Gastrocnemius medialis (tissue), 4 donors: Measurements from ENCODE around the gene EEPD1.
A peak's percentile ranks its signal among the peaks of the same experiment; 100 is the strongest.

Experiments
- CTCF ChIP-seq, 5 experiments: fragments of 450-650 bp in 3 of 5; fragments of 200-600 bp in 2 of 5; sonication (generic) in 2 of 5; IDR thresholded peaks in 4 of 5; conservative IDR thresholded peaks in 1 of 5; 1 replicate in 4 of 5; 2 replicates in 1 of 5; pipeline ENCODE4 v1.5.1; 2016 to 2019; ENCODE audit warnings: antibody characterized with exemption in 5 of 5, mild to moderate bottlenecking in 3 of 5, moderate library complexity in 3 of 5
- POLR2A ChIP-seq, 2 donors: fragments of 450-650 bp; IDR thresholded peaks; one replicate each; pipeline ENCODE4 v1.6.1; 2017; ENCODE audit warnings: antibody characterized with exemption in 2 of 2, mild to moderate bottlenecking in 2 of 2, moderate library complexity in 2 of 2

- TF ChIP-seq POLR2A (IDR thresholded peaks at IDR 0.05), result peak in 1 of 2 donors; percentile 30
- no peak for TF ChIP-seq CTCF (IDR thresholded peaks at IDR 0.05 in 4 of 5, conservative IDR thresholded peaks at IDR 0.05 in 1 of 5)
These were observed 49.1 kb upstream of the EEPD1 start for GRCh38 chr7:36103837-36104561.
